ENCODE measurements around the gene TNIP2. TPM values are rescaled to one million over a fixed set of nuclear protein-coding genes. Genes with fewer than 3 reads are reported as not detected.
A peak's percentile ranks its signal among the peaks of the same experiment; 100 is the strongest.

Gene TNIP2
- total RNA-seq, 1 donor from 2014 or later: 25.4 TPM

DNA sequence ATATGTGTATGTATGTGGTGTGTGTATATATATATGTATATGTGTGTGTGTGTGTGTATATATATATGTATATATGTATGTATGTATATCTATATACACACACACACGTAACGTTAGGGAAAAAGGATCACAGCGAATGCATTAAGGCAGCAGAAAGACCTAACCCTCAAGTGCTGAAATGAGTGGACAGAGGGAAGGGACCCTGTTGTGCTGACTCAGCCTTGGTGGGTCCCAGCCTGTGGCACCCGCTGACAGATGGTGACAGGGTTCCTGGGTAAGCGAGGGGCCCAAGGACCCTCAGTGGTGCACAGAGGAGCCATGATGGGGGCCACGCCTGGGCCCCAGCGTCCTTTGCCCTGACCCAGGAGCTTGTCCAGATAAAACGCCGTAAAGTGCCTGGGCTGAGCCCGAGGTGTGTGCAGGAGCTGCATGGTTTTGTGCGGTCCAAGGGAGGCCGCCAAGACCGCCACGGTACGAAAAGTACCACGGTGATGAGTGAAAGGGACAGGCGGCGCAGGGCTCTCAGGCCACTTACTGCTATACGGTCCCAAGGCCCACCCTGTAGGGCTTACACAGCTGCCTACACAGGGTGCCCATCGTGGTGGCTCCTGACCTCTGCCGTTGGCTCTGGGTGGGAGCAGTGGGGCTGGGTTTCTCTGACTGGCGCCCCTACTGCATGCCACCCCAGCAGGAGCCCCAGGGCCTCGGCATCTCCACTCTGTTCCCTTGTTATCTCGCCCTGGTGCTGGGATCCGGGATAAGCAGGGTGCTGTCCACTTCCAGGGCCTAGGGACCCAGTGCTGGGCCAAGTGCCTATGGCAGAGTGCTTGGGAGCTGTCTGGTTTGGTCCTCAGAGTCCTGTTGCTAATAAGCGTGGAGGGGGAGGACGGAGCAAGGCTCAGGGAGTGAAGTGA is 46.7 kb upstream of the TNIP2 start:
- TF ChIP-seq, protein P1, sequence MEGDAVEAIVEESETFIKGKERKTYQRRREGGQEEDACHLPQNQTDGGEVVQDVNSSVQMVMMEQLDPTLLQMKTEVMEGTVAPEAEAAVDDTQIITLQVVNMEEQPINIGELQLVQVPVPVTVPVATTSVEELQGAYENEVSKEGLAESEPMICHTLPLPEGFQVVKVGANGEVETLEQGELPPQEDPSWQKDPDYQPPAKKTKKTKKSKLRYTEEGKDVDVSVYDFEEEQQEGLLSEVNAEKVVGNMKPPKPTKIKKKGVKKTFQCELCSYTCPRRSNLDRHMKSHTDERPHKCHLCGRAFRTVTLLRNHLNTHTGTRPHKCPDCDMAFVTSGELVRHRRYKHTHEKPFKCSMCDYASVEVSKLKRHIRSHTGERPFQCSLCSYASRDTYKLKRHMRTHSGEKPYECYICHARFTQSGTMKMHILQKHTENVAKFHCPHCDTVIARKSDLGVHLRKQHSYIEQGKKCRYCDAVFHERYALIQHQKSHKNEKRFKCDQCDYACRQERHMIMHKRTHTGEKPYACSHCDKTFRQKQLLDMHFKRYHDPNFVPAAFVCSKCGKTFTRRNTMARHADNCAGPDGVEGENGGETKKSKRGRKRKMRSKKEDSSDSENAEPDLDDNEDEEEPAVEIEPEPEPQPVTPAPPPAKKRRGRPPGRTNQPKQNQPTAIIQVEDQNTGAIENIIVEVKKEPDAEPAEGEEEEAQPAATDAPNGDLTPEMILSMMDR (IDR thresholded peaks at IDR 0.05; ENCODE audit: partially characterized antibody, unreplicated experiment): no peak
- no peak overlapping the region for H3K27ac Mint-ChIP-seq (ENCODE audit: unreplicated experiment)

DNA sequence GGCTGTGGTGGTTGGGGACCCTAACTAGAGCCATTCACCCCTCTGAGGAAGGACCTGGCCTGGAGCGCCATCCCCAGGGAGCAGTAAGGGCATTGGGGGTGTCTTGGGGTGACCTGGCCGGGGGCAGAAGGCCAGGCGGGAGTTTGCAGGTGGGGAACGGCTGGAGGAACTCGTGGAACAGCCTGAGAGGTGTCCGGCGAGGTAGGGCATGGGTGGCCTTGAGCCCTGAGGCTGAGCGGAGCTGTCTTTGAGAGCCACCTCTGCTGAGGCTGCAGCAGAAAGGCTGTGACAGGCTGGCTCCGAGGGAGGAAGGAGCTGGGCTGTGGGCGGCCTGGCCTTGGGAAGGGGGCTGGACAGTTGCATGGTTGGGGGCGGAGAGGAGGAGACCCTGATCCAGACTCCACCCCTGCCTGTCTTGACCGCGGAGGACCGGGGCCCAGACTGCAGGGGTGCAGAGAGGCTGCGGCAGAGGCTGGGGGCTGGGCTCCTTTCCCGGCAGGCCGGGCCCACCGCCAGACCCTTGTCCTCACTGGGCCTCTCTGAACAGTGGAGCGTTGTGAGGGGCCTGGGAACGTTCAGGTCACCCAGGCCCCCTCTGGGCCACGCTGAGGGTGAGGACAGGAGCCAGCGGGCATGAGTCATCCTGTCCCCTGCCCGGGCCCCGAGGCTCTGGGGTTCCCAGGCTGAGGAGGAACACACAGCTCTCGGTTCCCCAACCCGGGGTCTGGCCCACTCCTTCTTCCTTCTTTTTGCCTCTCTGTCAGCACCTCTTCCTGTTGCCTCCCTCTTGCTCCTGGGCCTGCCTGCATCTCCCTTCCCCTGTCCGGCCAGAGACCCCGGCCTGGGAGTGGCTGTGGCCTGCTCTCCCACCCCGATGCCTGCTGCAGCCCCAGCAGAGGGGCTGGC is 44.8 kb upstream of the TNIP2 start:
- Mint-ChIP-seq H3K27me3 (ENCODE audit: unreplicated experiment) (peaks cover 2% of the 10 kb centered on the region), H3K36me3 (ENCODE audit: unreplicated experiment) (no peaks in the 10 kb centered on the region), H3K27ac (ENCODE audit: unreplicated experiment) (no peak overlapping the region), H3K4me3 (ENCODE audit: unreplicated experiment) (no peak overlapping the region), H3K4me1 (ENCODE audit: low read depth, unreplicated experiment) (no peaks in the 10 kb centered on the region), H3K9me3 (ENCODE audit: unreplicated experiment) (no peaks in the 10 kb centered on the region)
- TF ChIP-seq, protein P1 (IDR thresholded peaks at IDR 0.05; ENCODE audit: partially characterized antibody, unreplicated experiment): no peak
- peak; percentile 46 for DNase-seq

More for the DNA sequence above, 46.7 kb upstream of the TNIP2 start:
- no peak for DNase-seq
- Mint-ChIP-seq H3K9me3 (ENCODE audit: unreplicated experiment) (peaks cover 6% of the 10 kb centered on the region), H3K4me3 (ENCODE audit: unreplicated experiment) (no peak overlapping the region), H3K27me3 (ENCODE audit: unreplicated experiment) (peaks cover 3% of the 10 kb centered on the region), H3K4me1 (ENCODE audit: low read depth, unreplicated experiment) (peaks cover 5% of the 10 kb centered on the region), H3K36me3 (ENCODE audit: unreplicated experiment) (no peaks in the 10 kb centered on the region)

DNA sequence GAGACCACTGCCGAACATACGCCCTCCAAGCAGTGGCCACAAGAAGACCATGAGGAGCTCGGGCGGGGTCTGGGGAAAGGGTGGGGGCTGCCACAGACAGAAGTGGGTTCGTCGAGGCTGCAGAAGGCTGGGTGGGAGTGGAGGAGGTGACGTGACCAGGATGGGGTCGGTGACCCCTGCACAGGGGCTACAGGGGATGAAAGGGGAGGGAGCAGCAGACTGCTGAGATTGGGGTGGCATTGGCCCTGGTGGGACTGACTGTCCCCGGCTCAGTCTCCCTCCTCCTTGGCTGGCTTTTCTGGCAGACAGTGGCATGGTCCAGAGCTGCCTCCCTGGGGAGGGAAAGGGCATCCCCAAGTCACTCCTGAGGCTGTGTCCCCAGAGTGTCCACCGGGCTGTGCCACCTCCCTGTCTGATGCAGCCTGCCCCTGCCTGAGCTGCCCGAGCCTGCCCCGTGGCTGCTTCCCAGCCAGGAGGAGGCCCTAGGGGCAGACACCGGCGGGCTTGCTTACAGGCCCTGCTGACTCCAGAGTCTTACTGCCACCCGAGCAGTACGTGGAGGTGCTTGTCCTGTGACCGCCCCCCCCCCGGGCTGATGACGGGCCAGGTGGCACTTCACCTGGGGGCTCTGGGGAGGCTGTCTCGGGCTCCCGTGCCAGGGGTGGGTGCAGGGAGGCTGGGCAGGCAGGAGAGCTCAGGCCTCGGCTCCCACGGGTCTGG is 44.0 kb upstream of the TNIP2 start:
- Mint-ChIP-seq H3K4me3 (ENCODE audit: unreplicated experiment) (no peak overlapping the region), H3K9me3 (ENCODE audit: unreplicated experiment) (no peaks in the 10 kb centered on the region), H3K27me3 (ENCODE audit: unreplicated experiment) (peaks cover 2% of the 10 kb centered on the region), H3K36me3 (ENCODE audit: unreplicated experiment) (no peaks in the 10 kb centered on the region), H3K4me1 (ENCODE audit: low read depth, unreplicated experiment) (no peaks in the 10 kb centered on the region), H3K27ac (ENCODE audit: unreplicated experiment) (no peak overlapping the region)
- DNase-seq: peak; percentile 32
- TF ChIP-seq, protein P1 (IDR thresholded peaks at IDR 0.05; ENCODE audit: partially characterized antibody, unreplicated experiment): no peak

DNA sequence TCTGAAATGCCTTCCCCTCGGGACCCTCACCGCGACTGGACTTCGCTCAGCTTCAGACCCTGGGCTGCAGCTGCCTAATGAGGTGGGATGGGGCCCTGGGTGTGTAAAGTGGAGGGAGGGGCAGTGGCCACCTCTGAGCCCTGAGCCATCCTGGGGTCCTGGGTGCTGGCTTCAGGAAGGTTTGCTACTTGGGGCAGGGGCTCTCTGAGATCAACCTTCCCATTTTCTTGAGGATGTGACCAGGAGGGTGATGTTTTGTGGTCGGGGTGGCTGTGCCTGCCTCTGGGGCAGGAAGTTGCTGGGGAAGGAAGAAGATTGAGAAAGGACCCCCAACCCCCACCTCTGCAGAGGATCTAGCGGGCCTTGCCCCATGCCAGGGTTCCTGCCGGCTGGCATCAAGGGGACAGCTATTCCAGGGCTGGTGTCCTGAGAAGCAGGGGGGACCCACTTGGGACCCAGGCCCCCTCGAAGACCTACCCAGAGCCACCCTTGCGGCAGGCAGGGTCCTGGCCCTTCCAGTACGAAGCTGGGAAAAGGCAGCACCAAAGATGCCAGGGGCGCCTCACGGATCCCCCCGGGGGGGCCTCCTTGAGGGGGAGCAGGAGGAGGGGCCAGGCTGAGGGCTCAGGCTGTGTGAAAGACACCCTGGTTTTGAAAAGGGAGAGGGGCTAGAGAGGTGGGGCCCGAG is 43.2 kb upstream of the TNIP2 start:
- TF ChIP-seq, protein P1 (IDR thresholded peaks at IDR 0.05; ENCODE audit: partially characterized antibody, unreplicated experiment): no peak
- Mint-ChIP-seq H3K4me3 (ENCODE audit: unreplicated experiment) (no peak overlapping the region), H3K36me3 (ENCODE audit: unreplicated experiment) (no peaks in the 10 kb centered on the region), H3K27me3 (ENCODE audit: unreplicated experiment) (peaks cover 2% of the 10 kb centered on the region), H3K4me1 (ENCODE audit: low read depth, unreplicated experiment) (no peaks in the 10 kb centered on the region), H3K27ac (ENCODE audit: unreplicated experiment) (no peak overlapping the region), H3K9me3 (ENCODE audit: unreplicated experiment) (peaks cover 2% of the 10 kb centered on the region)
- DNase-seq: peak; percentile 12
